ENCODE measurements around the gene AGBL3.
A peak's percentile ranks its signal among the peaks of the same experiment; 100 is the strongest.
"Not testable (repeated sequence)": the region's sequence is repeated elsewhere in the genome, so short reads cannot be mapped to it uniquely, and the experiment has no call there.

AGBL3 gene

DNA sequence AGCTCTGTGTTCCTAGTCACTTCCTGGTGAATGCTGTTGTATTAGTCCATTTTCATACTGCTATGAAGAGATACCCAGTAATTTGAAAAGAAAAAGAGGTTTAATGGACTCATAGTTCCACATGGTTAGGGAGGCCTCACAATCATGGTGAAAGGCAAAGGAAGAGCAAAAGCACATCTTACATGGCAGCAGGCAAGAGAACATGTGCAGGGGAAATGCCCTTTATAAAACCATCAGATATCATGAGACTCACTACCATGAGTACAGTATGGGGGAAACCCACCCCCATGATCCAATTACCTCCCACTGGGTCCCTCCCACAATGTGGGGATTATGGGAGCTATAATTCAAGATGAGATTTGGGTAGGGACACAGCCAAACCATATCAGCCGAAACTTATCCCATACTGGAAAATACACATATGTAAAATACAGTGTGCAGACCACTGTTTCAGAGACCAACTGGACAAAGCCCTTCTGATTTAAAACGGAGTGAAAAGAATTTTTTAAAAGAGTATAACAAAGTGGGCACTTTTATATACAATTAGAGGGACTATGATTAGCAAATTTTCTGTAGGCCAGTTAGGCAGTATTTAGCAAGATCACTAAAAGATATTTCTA lies 176.2 kb downstream of the AGBL3 start:
- peaks cover 54% of the 10 kb centered on the region for H3K36me3 Mint-ChIP-seq (ENCODE audit: insufficient read depth)
- no peaks in the 10 kb centered on the region for H3K27me3 Mint-ChIP-seq

GRCh38 chr7:135164357-135165061 lies 178.2 kb downstream of the AGBL3 start:
- Mint-ChIP-seq H3K4me1 (ENCODE audit: low read depth in 2 of 2) (peaks cover 54 to 61% of the 10 kb centered on the region in 2 donors), H3K4me3 (no peak overlapping the region), H3K36me3 (ENCODE audit: insufficient read depth) (peaks cover 67% of the 10 kb centered on the region), H3K9me3 (no peaks in the 10 kb centered on the region), H3K27ac (peak overlapping the region; percentile 73 to 96), H3K27me3 (no peaks in the 10 kb centered on the region)
- ATAC-seq (replicated peaks) = no peak
- no peak for DNase-seq

More for the DNA sequence above, 176.2 kb downstream of the AGBL3 start:
- peaks cover 51 to 59% of the 10 kb centered on the region in 2 donors for H3K4me1 Mint-ChIP-seq (ENCODE audit: low read depth in 2 of 2)
- H3K4me3 Mint-ChIP-seq = no peak overlapping the region
- DNase-seq (no peak), ATAC-seq (replicated peaks) (no peak)
- peak overlapping the region; percentile 56 to 88 for H3K27ac Mint-ChIP-seq
- H3K9me3 Mint-ChIP-seq = no peaks in the 10 kb centered on the region

GRCh38 chr7:135165862-135166261 lies 179.6 kb downstream of the AGBL3 start:
- H3K27me3 Mint-ChIP-seq = no peaks in the 10 kb centered on the region
- DNase-seq (no peak), ATAC-seq (replicated peaks) (no peak)
- peaks cover 48 to 55% of the 10 kb centered on the region in 2 donors for H3K4me1 Mint-ChIP-seq (ENCODE audit: low read depth in 2 of 2)
- H3K36me3 Mint-ChIP-seq (ENCODE audit: insufficient read depth) = peaks cover 72% of the 10 kb centered on the region
- H3K9me3 Mint-ChIP-seq = no peaks in the 10 kb centered on the region
- peak overlapping the region; percentile 71 to 96 for H3K27ac Mint-ChIP-seq
- H3K4me3 Mint-ChIP-seq = no peak overlapping the region

GRCh38 chr7:135166338-135166990 lies 180.2 kb downstream of the AGBL3 start:
- H3K27me3 Mint-ChIP-seq = no peaks in the 10 kb centered on the region
- H3K4me1 Mint-ChIP-seq (ENCODE audit: low read depth in 2 of 2) = peaks cover 49 to 50% of the 10 kb centered on the region in 2 donors
- peak overlapping the region; percentile 71 to 96 for H3K27ac Mint-ChIP-seq
- H3K9me3 Mint-ChIP-seq = no peaks in the 10 kb centered on the region
- ATAC-seq (replicated peaks) (no peak), DNase-seq (no peak)
- H3K36me3 Mint-ChIP-seq (ENCODE audit: insufficient read depth) = peaks cover 67% of the 10 kb centered on the region
- no peak overlapping the region for H3K4me3 Mint-ChIP-seq

- no peak for DNase-seq
- H3K4me3 Mint-ChIP-seq = peak overlapping the region; percentile 12 to 49
- no peak for ATAC-seq (replicated peaks)
- peaks cover 44 to 45% of the 10 kb centered on the region in 2 donors for H3K4me1 Mint-ChIP-seq (ENCODE audit: low read depth in 2 of 2)
- no peaks in the 10 kb centered on the region for H3K27me3 Mint-ChIP-seq
- no peaks in the 10 kb centered on the region for H3K9me3 Mint-ChIP-seq
- H3K27ac Mint-ChIP-seq = peak overlapping the region; percentile 96
- peaks cover 60% of the 10 kb centered on the region for H3K36me3 Mint-ChIP-seq (ENCODE audit: insufficient read depth)
Measured at GRCh38 chr7:135167365-135167917, 181.1 kb downstream of the AGBL3 start.

GRCh38 chr7:135168001-135168400 lies 181.7 kb downstream of the AGBL3 start:
- Mint-ChIP-seq H3K4me1 (ENCODE audit: low read depth in 2 of 2) (peaks cover 41 to 45% of the 10 kb centered on the region in 2 donors), H3K36me3 (ENCODE audit: insufficient read depth) (peaks cover 60% of the 10 kb centered on the region), H3K9me3 (no peaks in the 10 kb centered on the region), H3K27me3 (no peaks in the 10 kb centered on the region), H3K4me3 (peak overlapping the region; percentile 88 to 94), H3K27ac (peak overlapping the region; percentile 96)
- DNase-seq (no peak), ATAC-seq (replicated peaks) (no peak)

DNA sequence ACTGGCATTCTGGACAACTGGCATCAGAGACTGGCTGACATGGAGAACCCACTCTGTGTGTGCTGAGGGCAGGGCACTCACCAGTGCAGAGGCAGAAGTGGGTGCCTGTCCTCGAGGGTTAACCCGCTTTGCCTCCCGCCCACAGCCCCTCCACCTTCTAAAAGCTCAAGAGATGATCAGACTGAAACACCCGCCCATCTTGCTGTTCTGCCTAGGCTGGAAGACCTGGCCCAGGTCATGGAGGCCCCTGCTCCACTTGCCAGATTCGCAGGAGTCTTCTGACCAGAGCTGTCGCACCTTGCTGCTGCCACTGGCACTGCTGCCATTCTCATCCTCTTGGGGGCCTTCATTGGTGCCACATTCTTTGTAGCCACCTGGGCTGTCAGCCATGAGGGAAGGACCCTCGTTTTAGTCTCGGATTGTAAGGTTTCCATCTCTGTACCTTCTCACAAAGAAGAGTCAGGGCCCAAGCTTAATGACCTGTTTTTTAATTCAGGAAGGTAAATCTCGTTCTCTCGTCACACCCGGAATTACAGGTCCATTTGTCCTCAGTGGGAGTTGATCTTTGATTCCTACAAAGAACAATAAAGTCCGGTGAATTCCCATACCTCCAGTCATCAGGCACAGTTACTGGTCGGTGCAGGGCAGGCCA lies 182.3 kb downstream of the AGBL3 start:
- ATAC-seq (replicated peaks) (no peak), DNase-seq (no peak)
- peak overlapping the region; percentile 96 for H3K27ac Mint-ChIP-seq
- peaks cover 57% of the 10 kb centered on the region for H3K36me3 Mint-ChIP-seq (ENCODE audit: insufficient read depth)
- H3K9me3 Mint-ChIP-seq = no peaks in the 10 kb centered on the region
- peaks cover 41 to 45% of the 10 kb centered on the region in 2 donors for H3K4me1 Mint-ChIP-seq (ENCODE audit: low read depth in 2 of 2)
- no peaks in the 10 kb centered on the region for H3K27me3 Mint-ChIP-seq
- peak overlapping the region; percentile 88 to 94 for H3K4me3 Mint-ChIP-seq

GRCh38 chr7:135169141-135169963 lies 183.0 kb downstream of the AGBL3 start:
- DNase-seq = peak; percentile 40 to 44 (median 44)
- H3K27ac Mint-ChIP-seq = peak overlapping the region; percentile 96
- ATAC-seq (replicated peaks) = peak; percentile 34
- H3K27me3 Mint-ChIP-seq = no peaks in the 10 kb centered on the region
- peaks cover 37 to 39% of the 10 kb centered on the region in 2 donors for H3K4me1 Mint-ChIP-seq (ENCODE audit: low read depth in 2 of 2)
- peak overlapping the region; percentile 88 to 94 for H3K4me3 Mint-ChIP-seq
- no peaks in the 10 kb centered on the region for H3K9me3 Mint-ChIP-seq
- peaks cover 51% of the 10 kb centered on the region for H3K36me3 Mint-ChIP-seq (ENCODE audit: insufficient read depth)

DNA sequence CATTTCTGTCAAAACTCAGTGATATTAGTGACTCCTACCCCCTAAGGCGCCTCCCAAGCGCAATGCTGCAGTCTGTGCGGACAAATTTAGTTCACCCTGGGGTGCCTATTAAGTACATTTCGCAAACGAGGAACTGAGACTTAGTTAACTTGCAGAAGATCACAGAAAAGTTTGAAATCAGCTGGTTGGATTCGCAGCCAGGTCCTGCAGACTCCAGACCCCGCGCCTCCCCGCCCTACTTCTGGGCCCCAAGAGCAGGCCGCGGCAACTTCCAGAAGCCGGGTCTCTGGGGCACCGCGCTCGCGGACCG lies 183.6 kb downstream of the AGBL3 start:
- peaks cover 37 to 39% of the 10 kb centered on the region in 2 donors for H3K4me1 Mint-ChIP-seq (ENCODE audit: low read depth in 2 of 2)
- no peaks in the 10 kb centered on the region for H3K9me3 Mint-ChIP-seq
- DNase-seq = no peak
- peak overlapping the region; percentile 96 for H3K27ac Mint-ChIP-seq
- H3K27me3 Mint-ChIP-seq = no peaks in the 10 kb centered on the region
- H3K36me3 Mint-ChIP-seq (ENCODE audit: insufficient read depth) = peaks cover 49% of the 10 kb centered on the region
- peak overlapping the region; percentile 88 to 94 for H3K4me3 Mint-ChIP-seq
- no peak for ATAC-seq (replicated peaks)

DNA sequence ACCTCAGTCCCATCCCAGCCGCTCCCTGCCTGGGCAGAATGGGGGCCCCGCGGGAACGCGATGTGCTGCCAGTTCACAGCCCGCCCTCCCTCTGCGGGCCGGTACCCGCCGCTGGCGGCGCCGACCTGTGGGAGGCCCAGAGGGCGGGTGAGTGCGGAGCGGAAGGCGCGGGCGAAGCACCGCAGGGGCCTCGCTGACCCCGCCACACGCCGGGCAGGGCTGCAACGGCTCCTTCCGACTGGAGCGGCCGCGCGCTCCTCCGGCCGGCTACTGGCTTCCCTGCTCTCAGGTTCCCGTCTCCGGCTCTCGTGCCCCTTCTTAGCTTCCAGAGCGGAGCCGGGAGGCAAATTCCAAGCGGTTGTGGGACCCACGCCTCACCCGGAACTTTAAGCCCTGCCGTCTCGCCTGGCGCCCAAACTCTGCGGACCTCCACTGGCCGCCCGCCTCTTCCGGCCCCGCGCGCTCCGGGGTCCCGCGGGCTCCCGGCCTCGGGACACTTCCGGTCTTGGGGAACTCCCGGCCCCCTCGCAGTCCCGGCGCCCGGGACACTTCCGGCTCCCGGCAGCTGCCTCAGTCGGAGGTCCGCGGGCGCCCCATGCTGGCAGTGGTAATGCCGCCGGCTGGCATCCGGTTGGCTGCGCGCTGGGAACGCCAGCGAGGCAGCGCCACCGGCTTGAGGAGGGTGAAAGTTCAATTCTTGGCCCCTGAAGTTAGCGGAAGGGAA lies 184.1 kb downstream of the AGBL3 start, which contains the start of gene CYREN:
CYREN (minus strand) TSS at position 434 of the 724 bp plus-strand sequence. CDS start 1,785 bp downstream, outside the sequence.
- H3K4me3 Mint-ChIP-seq = peak within 1 kb of the TSS; percentile 88 to 94

DNA sequence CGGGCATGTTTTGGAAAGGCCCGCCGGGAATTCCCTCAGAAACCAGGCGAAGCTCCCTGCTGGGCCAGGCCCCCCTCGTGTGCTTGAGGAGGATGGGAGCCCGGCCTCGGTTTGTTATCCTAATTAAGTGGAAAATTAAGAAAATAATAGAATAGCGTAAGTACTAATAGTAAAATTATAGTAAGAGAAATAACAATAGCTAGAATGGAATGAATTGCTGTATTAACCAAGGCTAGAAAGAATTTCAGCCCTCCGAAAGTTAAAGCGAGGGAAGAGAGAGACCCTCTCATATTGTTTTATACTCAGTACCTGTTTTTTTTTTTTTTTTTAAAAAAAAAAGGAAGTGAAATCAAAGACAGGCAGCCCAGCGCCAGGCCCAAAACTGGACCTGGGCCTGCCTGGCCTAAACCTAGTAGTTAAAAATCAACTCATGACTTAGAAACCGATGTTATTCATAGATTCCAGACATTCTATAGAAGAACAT lies 184.7 kb downstream of the AGBL3 start:
- Mint-ChIP-seq H3K4me3 (peak overlapping the region; percentile 88 to 94), H3K36me3 (ENCODE audit: insufficient read depth) (peaks cover 39% of the 10 kb centered on the region), H3K27ac (peak overlapping the region; percentile 96), H3K4me1 (ENCODE audit: low read depth in 2 of 2) (peaks cover 34 to 39% of the 10 kb centered on the region in 2 donors)
- H3K27me3 Mint-ChIP-seq; DNase-seq; ATAC-seq (replicated peaks); H3K9me3 Mint-ChIP-seq: not testable (repeated sequence)

More for the DNA sequence above, 184.1 kb downstream of the AGBL3 start, which contains the start of gene CYREN:
- DNase-seq (peak; percentile 81 to 85 (median 82)), ATAC-seq (replicated peaks) (peak; percentile 76)
- Mint-ChIP-seq H3K27me3 (no peaks in the 10 kb centered on the region), H3K27ac (peak within 1 kb of the TSS; percentile 96), H3K36me3 (ENCODE audit: insufficient read depth) (peaks cover 45% of the 10 kb centered on the region), H3K9me3 (no peaks in the 10 kb centered on the region), H3K4me1 (ENCODE audit: low read depth in 2 of 2) (peaks cover 34 to 39% of the 10 kb centered on the region in 2 donors)

Data from effector memory CD8-positive, alpha-beta T cell (primary cell).